Measurements from ENCODE around the gene NKAIN2.

Gene NKAIN2

DNA sequence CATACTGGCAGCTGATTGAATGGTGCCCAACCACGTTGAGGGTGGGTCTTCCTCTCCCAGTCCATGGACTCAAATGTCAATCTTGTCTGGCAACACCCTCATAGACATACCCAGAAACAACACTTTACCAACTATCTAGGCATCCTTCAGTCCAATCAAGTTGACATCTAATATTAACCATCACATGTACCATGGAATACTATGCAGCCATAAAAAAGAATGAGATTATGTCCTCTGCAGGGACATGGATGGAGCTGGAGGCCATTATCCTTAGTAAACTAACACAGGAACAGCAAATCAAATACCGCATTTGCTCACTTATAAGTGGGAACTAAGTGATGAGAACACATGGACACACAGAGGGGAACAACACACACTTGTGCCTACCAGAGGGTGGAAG lies 951.7 kb downstream of the NKAIN2 start:
- DNase-seq (ENCODE audit: low read depth, low spot score), result no peak

DNA sequence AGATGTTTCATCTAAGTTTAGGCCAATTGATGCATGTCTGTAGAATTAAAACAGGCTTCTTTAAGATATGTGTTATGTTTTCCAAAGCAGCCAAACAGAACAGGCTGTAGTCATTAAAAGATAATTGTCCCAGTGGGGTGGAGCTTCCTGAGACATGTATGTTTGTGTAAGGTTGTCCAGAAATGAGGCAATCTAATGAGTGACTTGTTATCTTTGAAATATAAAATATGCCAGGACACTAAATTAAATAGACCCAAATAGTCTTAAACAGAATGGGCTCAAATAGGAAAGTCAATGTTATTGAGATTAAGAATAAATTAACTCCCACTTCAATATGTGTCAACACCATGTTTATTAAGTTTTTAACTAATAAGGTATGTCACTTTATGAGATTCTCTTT lies 953.9 kb downstream of the NKAIN2 start:
- no peak for DNase-seq (ENCODE audit: low read depth, low spot score)

DNA sequence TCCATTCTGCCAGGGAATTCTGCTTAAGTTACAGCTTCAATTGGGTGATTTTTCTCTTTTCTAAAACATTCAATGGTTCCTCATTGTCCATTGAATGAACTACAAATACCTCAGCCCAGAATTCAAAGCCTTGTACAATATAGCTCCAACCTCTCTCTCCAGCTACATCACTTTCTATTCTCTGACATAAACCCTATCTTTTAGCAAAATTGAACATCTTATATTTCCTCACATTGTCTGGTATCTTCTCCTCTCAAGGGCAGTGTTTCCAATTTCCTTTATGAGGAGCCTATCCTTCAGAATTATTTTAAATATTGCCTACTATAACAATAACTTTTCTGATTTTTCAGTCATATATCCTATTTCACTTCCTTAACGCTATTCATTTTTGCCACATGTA lies 955.0 kb downstream of the NKAIN2 start:
- no peak for DNase-seq (ENCODE audit: low read depth, low spot score)

DNA sequence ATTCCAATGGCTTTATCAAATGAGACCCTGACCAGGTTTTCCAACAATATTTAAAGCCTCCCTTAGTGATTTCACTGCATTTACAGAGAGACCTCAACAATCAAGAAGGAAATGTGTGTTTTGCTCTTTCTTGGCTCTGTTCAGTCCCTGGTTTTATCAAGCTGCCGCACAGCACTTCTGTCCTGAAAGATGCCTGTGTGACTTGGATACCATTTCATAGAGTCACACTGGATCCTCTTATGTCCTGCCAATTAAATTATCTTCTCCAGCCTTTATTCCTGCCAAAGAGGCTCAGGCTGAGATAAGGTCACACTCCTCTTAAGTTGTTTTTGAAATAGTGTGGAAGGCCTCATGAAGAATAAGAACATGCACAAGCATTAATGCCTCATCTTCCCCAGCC lies 961.6 kb downstream of the NKAIN2 start:
- DNase-seq (ENCODE audit: low read depth, low spot score), result no peak

DNA sequence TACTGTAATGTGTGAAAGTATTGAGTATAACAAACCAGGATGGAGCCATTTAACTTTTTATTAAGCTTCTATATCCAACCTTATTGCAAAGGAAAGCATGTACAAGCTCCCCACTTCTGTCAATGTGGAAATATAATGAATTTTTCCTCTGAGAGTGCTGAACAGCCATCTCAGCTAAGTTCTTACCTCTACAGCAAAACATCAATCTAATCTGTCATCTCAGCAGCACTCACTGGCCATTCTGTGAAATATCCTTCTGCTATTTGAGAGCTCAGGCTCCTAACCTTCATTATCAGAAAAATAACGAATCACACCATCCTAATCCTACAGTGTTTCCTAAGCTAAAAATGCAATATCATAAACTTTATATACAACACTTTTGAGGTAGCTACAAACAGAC lies 964.6 kb downstream of the NKAIN2 start:
- no peak for DNase-seq (ENCODE audit: low read depth, low spot score)

DNA sequence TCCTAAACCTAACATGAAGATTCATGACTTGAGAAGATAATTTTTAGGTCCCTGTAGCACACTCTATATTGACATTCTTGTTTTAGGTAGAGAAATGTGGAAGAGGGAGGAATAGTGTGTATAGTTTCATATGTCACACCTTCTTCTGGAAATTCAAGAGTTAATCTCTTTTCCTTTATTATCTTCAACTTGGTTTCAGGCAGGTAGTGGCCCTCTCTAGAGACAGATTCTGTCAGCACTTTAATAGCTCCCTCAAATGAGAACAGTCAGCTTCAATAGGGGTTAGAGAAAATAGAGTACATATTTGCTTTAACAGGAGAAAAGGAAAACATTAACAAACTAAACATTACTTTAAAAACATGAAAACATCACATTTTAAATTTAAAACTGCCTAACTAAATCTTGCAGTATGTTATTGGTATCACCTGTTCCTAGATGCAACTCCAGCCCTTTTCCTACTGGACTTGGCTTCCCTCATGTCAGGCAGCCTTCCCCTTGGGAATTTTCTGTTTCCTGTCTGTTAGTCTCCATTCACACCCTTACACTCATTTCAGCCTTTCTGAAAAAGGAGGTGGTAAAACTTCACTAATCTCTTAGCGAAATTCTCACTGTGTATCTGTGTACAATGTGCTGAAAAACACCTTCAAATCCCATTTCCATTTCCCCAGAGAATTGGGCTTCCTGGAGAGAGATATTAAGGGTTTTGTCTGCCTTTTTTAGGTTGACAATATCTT lies 966.3 kb downstream of the NKAIN2 start:
- DNase-seq (ENCODE audit: low read depth, low spot score), result no peak

DNA sequence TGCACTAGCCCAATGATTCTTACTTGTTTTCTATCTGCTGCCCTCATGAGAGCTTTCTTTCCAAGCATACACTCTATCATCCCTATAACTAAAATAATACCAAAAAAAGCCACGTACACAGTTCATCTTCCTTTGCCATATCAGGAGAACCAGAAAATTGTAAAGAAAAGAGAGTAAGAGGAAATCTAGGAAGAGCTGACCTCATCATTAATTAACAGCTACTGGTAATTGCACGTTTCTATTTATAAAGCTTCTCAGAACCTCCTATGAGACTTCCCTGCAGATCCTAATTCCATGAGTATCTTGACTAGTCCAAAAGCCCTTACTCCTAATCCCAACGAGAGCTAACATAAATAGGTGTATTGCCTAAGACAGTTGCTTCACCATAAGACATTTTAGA lies 967.1 kb downstream of the NKAIN2 start:
- DNase-seq (ENCODE audit: low read depth, low spot score), result no peak

DNA sequence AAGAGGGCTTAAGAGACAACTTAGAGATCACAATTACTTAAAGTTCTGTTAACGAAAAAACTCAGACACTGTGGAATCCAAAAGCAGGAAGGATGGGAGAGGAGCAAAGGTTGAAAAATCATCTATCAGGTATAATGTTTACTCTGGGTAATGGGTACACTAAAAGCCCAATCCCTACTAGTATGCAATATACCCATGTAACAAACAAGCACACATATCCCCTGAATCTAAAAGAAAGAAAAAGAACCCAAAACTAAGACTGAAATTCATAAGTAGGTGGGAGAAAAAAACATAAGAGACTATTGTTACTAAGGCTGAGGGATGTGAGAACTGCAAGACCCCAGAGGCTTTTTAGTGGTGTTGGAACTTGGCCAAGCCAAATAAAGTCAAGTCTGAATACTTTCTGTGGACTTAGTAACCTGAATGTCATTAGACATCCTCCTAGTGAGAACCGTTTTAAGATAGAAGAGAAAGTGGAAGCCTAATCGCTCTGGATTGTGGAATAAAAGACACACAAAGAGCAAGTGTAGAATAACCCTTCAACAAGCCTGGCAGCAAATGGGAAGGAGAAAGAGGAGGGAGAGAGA lies 969.2 kb downstream of the NKAIN2 start:
- DNase-seq (ENCODE audit: low read depth, low spot score), result no peak

DNA sequence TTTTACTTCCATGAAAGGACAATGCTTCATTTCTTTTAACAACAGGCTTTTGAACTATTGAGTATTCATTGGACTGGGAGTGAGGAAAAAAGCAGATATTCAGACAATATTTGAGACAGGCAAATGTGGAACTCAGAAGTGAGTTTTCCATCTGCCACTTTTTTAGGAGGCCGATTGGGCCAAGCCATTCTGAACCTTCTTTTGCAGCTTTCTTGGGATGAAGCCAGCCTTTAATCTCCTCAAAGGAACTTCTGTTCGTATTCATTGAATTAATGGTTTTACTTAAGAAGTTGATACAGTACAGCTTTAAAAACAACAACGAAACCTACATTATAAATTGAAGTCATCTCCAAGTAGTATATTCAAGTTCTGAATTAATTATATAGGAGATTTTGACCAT lies 971.5 kb downstream of the NKAIN2 start:
- DNase-seq (ENCODE audit: low read depth, low spot score), result no peak

DNA sequence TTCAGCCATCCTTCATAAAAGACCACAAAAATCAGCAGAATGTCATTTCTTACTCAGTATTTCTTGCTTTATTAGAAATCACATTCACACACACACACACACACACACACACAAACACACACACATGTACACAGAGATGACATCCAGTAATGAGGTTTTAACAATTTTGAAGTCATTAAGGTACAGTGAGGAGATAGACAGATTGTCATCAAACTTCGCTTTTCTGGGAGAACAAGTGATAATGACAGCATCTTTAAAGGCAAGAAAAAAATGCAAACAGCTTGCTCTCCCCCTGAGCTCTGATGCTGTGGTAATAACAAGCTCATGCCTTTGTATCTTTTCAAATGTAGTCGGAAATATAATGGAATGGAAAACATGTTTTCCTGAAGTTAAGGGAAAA lies 974.2 kb downstream of the NKAIN2 start:
- DNase-seq (ENCODE audit: low read depth, low spot score), result no peak

DNA sequence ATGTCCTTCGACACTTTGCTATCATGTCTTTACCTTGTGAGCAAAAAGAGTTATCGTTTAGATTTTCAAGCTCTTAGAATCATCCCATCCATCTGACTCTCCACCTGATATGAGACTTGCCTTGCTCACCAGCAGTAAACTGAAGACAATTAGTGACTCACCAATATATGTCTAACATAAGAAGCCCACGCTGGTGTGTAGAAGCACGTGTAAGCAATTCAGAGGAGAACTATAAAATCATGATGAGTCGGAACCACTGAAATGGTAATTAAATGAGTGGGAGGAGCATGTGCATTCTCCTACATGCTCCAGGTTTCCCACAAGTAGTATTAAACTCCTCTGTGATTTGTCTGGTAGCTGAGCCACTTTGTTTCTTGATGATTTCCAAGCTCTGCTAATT lies 977.0 kb downstream of the NKAIN2 start:
- no peak for DNase-seq (ENCODE audit: low read depth, low spot score)

DNA sequence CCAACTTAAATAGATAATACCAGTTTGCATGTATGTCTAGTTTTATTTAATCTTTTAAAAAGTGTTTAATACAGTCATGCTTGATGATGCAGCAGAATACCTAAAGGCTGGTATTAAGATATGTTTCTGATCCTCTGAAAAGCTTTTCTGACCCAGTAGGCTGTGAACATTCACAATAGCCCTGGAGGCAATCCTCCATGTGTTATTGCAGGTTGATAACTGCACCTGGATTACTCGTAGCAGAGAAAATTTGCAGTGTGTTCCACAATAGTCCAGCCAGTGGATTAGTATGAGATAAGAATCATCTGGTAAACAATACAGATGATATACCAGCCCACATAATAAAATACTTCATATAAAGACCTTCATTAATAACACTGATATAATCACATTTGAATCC lies 979.7 kb downstream of the NKAIN2 start:
- DNase-seq (ENCODE audit: low read depth, low spot score), result no peak

DNA sequence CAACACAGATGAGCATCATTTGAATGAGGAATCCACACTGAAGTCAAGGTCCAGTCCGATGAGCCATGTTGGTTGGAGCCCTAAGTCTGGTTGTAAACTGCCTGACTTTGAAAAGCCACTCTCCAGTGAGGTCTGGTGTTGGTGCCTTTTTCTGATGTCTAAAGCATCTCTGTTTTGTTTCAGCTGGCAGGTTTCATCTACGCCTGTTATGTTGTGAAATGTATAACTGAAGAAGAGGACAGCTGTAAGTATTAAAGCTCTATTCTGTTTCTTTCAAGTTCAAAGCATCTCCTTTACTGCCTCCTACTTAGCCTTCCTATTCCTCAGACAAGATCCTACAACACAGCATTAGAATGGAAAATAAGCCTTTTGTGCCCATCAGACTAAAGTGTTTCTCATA lies 987.5 kb downstream of the NKAIN2 start:
- no peak for DNase-seq (ENCODE audit: low read depth, low spot score)

DNA sequence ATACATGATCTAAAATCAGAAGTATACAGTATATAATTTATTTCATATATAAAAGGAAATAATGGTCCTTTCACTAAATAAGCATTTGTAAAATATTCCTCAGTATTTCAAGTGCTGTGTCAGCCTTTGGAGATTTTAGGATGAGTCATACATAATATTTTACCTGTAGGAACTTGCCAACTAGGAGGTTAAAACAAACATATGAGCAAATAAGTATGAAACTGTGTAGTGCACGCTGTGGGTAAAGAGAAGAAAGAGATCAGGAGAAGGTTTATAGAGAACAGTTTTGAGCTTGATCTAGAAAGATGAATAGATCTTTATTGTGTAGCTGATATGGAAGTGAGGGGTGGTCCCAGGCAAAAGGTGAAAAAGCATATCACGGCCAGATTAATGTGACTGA lies 988.7 kb downstream of the NKAIN2 start:
- DNase-seq (ENCODE audit: low read depth, low spot score), result no peak

DNA sequence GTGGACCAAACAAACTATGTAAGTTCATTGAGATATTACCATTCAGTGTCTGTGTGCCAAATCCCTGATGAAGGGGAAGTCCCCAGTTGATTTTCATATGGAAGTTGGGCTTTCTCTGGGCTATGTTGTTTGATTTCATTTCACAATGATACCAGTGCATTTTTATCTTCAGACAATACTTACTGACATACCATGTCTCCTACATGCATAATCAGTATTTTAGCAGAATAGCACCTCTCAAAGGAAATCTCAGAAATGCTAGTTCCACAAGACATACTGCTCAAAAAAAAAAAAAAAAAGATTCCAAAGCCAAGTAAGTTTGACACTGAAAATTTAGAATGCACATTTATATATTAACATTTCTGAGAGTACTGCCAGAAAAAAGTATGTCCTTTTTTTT lies 989.7 kb downstream of the NKAIN2 start:
- no peak for DNase-seq (ENCODE audit: low read depth, low spot score)

DNA sequence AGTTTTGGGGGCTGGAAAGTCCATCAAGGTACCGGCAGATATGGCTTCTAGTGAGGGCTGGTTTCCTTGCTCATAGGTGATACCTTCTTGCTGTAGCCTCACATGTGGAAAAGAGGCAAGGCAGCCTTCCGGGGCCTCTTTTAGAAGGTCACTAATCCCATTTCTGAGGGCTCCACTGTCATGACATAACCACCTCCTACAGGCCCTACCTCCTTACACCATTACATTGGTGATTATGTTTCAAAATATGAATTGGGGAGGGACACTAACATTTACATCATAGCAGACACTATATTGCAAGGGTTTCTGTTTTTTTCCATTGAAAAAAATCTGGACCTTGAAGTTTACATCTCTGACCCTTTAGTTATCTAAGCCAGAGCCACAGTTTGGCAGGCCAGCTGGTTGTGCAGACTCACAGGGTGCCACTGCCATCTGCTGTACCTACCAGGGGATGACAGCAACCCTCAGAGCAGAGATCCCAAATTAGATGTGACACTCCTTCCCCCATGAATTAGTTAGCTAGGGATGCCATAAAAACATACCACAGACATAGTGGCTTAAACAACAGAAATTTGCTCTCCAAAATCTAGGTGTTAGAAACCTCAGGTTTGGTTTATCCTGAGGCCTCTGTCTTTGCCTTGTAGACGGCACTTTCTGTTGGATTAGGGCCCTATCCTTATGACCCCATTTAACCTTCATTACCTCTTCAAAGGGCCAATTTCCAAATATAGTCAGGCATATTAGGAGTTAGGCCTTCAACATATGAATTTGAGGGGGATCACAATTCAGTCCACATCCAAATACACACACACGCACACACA lies 992.2 kb downstream of the NKAIN2 start:
- DNase-seq (ENCODE audit: low read depth, low spot score), result no peak

DNA sequence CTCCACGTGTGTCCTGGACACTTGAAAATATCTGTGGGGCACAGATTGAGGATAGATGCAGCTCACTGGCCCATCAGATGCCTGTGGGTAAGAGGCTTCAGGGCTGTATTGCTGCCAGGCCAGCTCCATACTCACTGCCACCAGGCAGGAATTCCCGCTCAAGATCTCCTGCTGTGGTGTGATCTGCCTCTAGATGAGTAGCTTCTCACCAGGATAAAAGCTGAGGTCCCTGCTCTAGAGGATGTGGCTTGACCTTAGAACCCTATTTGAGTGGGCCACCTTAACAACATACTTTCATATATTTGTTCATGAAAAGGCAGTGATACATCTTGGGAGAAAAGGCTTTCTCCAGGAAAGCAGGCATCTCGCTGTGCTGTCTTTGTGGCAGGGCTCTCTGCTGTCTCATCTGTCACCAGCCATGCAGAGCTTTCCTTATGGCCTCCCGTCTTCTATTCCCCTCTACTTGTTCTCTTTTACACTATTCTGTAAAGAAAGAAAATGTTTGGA lies 992.9 kb downstream of the NKAIN2 start:
- no peak for DNase-seq (ENCODE audit: low read depth, low spot score)

DNA sequence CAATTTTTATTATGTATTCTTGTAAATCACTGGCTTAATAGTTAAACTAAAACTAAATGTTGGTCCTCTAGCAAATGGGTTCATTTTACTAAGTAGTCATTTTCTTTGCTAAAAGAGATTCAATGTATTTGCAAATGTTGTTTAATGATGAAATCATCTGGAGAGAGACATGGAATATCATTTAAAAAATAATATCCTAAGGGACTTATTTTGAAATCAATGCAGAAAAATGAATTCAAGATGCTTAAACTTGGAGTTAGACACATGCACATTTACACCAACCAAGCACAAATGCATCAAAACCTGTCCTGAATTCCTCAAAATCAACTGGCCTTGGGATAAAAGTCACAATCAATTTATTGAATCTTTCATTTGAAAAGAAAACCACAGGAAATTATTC lies 993.6 kb downstream of the NKAIN2 start:
- DNase-seq (ENCODE audit: low read depth, low spot score), result no peak

DNA sequence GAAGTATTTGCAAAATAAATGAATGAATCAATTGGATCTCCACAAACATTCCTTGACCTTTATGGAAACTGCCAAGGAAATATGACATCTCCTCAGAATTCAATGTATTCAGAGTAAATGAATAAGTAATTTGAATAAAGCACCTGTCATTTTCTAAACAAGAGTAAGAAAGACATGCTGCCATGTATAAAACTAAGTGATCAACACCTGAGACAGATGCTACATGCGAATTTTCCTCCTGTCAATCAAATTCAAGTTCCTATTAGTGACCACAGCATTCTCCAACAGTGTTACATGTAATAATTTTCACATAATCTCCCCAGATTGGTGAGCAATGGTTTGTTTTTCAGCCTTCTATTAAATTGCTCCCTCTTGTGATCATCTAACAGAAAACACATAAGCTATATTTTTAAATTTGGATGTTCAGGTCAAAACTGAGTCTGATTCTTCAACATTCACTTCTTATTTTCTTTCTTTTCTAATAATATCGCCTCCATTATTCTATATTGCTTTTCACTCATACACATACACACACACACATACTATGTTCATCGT lies 995.4 kb downstream of the NKAIN2 start:
- DNase-seq (ENCODE audit: low read depth, low spot score), result no peak

DNA sequence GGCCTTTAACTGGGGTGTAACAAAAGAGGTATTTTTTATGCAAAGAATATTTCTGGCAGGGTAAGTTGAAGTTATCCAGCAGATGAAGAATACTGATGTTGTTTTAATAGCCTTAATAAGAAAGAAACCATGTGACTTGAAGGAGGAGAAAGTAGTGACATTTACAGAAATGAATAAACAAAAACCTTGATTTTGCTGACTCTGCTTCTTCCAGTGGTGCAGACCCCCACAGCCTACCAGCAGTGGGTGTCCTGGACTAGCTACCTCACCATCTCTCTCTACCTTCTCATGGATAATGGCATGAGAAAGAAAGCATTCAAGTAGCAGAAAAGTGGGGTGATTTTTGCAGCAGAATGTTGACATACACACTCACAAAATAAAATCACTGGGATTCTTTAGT lies 996.0 kb downstream of the NKAIN2 start:
- no peak for DNase-seq (ENCODE audit: low read depth, low spot score)

DNA sequence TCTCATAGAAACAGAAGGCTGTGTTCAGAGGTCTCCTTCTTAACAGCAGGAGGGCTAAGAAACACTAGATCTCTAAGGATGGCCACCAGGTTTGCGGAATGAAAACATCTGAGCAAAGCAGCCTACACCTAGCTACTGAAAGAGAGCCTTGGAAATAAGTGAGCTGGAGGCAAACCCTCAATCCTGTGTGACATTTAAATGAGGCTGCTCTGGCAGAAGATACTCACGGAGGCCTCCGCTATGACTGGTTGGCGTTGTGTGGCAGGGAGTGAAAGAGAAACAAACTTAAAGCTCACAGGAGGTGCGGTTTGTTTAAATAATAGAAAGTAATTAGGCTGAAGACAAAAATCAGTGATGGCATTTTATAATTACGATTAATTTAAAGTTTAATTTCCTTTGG lies 996.6 kb downstream of the NKAIN2 start:
- no peak for DNase-seq (ENCODE audit: low read depth, low spot score)

DNA sequence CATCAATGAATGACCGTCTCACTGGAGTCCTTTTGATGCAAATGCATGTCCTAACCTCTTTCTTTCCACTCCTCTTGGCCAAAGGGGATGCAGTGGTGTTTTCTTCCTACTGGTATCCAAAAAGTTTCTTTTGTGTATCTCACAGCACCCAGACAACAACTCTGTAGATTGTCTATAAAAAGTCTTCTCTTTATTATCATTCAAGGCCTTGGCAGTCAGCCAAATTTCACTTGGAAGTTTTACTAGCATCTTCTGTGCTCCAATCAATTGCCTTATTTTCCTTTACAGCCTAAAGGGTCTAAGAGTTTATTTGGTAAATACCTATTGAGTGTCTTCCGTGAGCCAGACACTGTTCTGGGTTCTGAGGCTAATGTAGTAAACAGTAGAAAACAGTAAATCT lies 1008.4 kb downstream of the NKAIN2 start:
- no peak for DNase-seq (ENCODE audit: low read depth, low spot score)

Data from brain pericyte (primary cell).